Measurements from ENCODE around the gene SLC12A4. TPM values are rescaled to one million over a fixed set of nuclear protein-coding genes. Genes with fewer than 3 reads are reported as not detected.

The SLC12A4 gene
- total and polyA plus RNA-seq, 8 donors: 5.7 to 136 (median 20.1) TPM

DNA sequence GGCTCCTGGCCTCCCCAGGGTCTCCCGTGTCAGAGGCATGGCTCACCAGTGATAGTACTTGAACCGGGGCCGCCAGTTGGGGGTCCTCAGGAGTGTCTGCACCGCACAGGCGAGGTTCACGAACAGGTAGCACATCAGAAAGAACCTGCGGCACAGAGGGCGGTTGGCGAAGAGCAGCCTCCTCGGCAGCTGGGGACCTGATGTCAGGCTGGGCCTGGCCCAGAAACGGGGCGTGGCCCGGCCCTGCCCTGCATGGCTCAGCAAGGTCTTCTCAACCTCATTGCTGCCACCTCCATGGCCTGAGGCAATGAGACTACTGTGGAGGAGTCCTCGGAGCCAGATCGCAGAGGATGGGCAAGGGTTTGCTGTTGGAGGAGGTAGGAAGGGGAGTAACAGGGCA lies 20.4 kb downstream of the SLC12A4 start:
- no peak for TF ChIP-seq EP300 (IDR thresholded peaks at IDR 0.05)
- no peak for TF ChIP-seq CTCF (IDR thresholded peaks at IDR 0.05)
- TF ChIP-seq POLR2AphosphoS5 (IDR thresholded peaks at IDR 0.05): no peak
- no peak for TF ChIP-seq POLR2A (IDR thresholded peaks at IDR 0.05)
- DNase-seq: no peak
- Histone ChIP-seq H3K27me3 (no peaks in the 10 kb centered on the region), H3K4me3 (no peak overlapping the region), H3K27ac (no peak overlapping the region), H3K36me3 (peaks cover 72 to 95% (median 87%) of the 10 kb centered on the region in 4 donors), H3K4me1 (peaks cover 20 to 46% (median 33%) of the 10 kb centered on the region in 4 donors), H3K9me3 (no peaks in the 10 kb centered on the region)
- WGBS, 5 donors: 83 to 92% (median 85%) methylated on average over 10 to 15 of the region's 15 CpGs
- intact Hi-C loops (cut with DNase I; ENCODE audit: low total_unique reads): no loop called here

GRCh38 chr16:67946966-67947558 lies 21.4 kb downstream of the SLC12A4 start:
- H3K4me1 ChIP-seq: peaks cover 20 to 51% (median 41%) of the 10 kb centered on the region in 4 donors
- DNase-seq: no peak
- peaks cover 70 to 95% (median 89%) of the 10 kb centered on the region in 4 donors for H3K36me3 ChIP-seq
- H3K4me3 ChIP-seq: no peak overlapping the region
- no peak for TF ChIP-seq POLR2A (IDR thresholded peaks at IDR 0.05)
- TF ChIP-seq EP300 (IDR thresholded peaks at IDR 0.05): no peak
- no peak for TF ChIP-seq POLR2AphosphoS5 (IDR thresholded peaks at IDR 0.05)
- H3K27ac ChIP-seq: peak overlapping the region in 1 of 5 donors; percentile 20
- 91 to 93% (median 93%) methylated on average over 23 to 28 of the region's 28 CpGs for WGBS, 5 donors
- no peaks in the 10 kb centered on the region for H3K27me3 ChIP-seq
- no peaks in the 10 kb centered on the region for H3K9me3 ChIP-seq
- intact Hi-C loops (cut with DNase I; ENCODE audit: low total_unique reads): no loop called here

DNA sequence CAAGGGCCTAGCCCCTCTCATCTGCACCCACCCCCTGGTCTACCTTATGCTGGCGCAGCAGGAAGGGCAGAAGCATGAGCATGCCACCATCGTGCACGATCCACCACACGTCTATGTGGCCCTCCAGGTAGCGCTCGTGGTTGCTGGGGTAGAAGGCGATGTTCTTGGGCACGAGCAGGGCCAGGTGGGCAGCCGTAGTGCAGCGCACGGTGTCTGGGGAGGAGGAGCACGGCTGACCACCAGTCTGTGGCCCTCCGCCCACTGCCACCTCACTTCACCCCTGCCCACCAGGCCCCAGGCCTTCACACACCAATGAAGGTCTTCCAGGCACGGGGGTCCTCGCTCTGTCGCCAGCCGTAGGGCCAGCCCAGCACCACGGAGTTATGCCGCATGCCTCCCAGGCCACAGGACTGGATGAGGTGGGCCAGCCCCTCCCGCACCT lies 22.3 kb downstream of the SLC12A4 start:
- Histone ChIP-seq H3K4me3 (no peak overlapping the region), H3K9me3 (no peaks in the 10 kb centered on the region), H3K27me3 (no peaks in the 10 kb centered on the region), H3K27ac (peak overlapping the region in 1 of 5 donors; percentile 76), H3K36me3 (peaks cover 61 to 94% (median 84%) of the 10 kb centered on the region in 4 donors), H3K4me1 (peaks cover 20 to 46% (median 41%) of the 10 kb centered on the region in 4 donors)
- 85 to 97% (median 93%) methylated on average over 9 to 20 of the region's 20 CpGs for WGBS, 5 donors
- DNase-seq: no peak
- TF ChIP-seq POLR2AphosphoS5 (IDR thresholded peaks at IDR 0.05) (no peak), CTCF (IDR thresholded peaks at IDR 0.05) (no peak), POLR2A (IDR thresholded peaks at IDR 0.05) (no peak), EP300 (IDR thresholded peaks at IDR 0.05) (no peak)
- intact Hi-C loops (cut with DNase I; ENCODE audit: low total_unique reads): no loop called here

GRCh38 chr16:67945392-67945933 lies 23.0 kb downstream of the SLC12A4 start:
- intact Hi-C loops (cut with DNase I; ENCODE audit: low total_unique reads): no loop called here
- Histone ChIP-seq H3K36me3 (peaks cover 55 to 88% (median 79%) of the 10 kb centered on the region in 4 donors), H3K4me1 (peaks cover 20 to 46% (median 41%) of the 10 kb centered on the region in 4 donors), H3K4me3 (no peak overlapping the region), H3K27me3 (no peaks in the 10 kb centered on the region), H3K9me3 (no peaks in the 10 kb centered on the region), H3K27ac (peak overlapping the region in 2 of 5 donors; percentile 70 to 76)
- no peak for TF ChIP-seq POLR2A (IDR thresholded peaks at IDR 0.05)
- no peak for TF ChIP-seq EP300 (IDR thresholded peaks at IDR 0.05)
- no peak for TF ChIP-seq POLR2AphosphoS5 (IDR thresholded peaks at IDR 0.05)
- TF ChIP-seq CTCF (IDR thresholded peaks at IDR 0.05): no peak
- DNase-seq: no peak
- WGBS, 5 donors: 79 to 95% (median 89%) methylated on average over 12 to 24 of the region's 24 CpGs

All from stomach (tissue), 9 donors.